IMR-90 (cell line): Measurements from ENCODE around the gene CNOT3. TPM values are rescaled to one million over a fixed set of nuclear protein-coding genes. Genes with fewer than 3 reads are reported as not detected.

ENCODE experiments used
- ATAC-seq: fragments of 200-7000 bp; cut with Tn5 transposase; 2 replicates; pipeline ENCODE4 v1.9.1; 2020; ENCODE audit warnings: low read depth, mild to moderate bottlenecking, moderate library complexity
- BruUV-seq: library from RNA; stranded (reverse); fragments of 400-500 nt; replicated peaks from 2 replicates; lab custom pipeline; 2021; lab: Mats Ljungman, UMichigan
- CTCF ChIA-PET: fragments of 300-600 bp; formaldehyde crosslinking; extraction: SDS; loops from one replicate; lab custom pipeline; 2021; ENCODE audit warnings: antibody characterized with exemption; lab: Yijun Ruan, JAX
- POLR2A ChIA-PET: fragments of 300-600 bp; sonication (Branson Sonifier 250); formaldehyde crosslinking; loops from one replicate; lab custom pipeline; 2022; ENCODE audit warnings: antibody characterized with exemption; ENCODE audit not compliant: unreplicated experiment; lab: Charles Lee
- DNase-seq: peaks from one replicate; pipeline ENCODE4 v3.0.0; 2013
- H2AFZ ChIP-seq: replicated peaks from 2 replicates; pipeline ENCODE3; 2013; ENCODE audit warnings: low read length, mild to moderate bottlenecking; ENCODE audit not compliant: poor library complexity
- H2AK5ac ChIP-seq: 2 replicates; pipeline ENCODE4 v1.6.1; 2013; ENCODE audit warnings: low read depth, low read length, inconsistent platforms
- H2AK9ac ChIP-seq: replicated peaks from 2 replicates; pipeline ENCODE3; 2013; ENCODE audit warnings: mild to moderate bottlenecking, low read depth, low read length, moderate library complexity; ENCODE audit not compliant: poor library complexity
- H2BK120ac ChIP-seq: 2 replicates; pipeline ENCODE4 v1.6.1; 2013; ENCODE audit warnings: low read depth, low read length, inconsistent platforms
- H2BK15ac ChIP-seq: 3 replicates; pipeline ENCODE4 v1.6.1; 2013; ENCODE audit warnings: low read depth, low read length, inconsistent platforms
- H2BK20ac ChIP-seq: 2 replicates; pipeline ENCODE4 v1.6.1; 2013; ENCODE audit warnings: low read depth, mild to moderate bottlenecking, inconsistent platforms, low read length, moderate library complexity
- H2BK5ac ChIP-seq: 2 replicates; pipeline ENCODE4 v1.6.1; 2013; ENCODE audit warnings: mild to moderate bottlenecking, low read depth, low read length, inconsistent platforms; ENCODE audit not compliant: poor library complexity, severe bottlenecking
- H3K14ac ChIP-seq: replicated peaks from 2 replicates; pipeline ENCODE4 v1.6.1; 2013; ENCODE audit warnings: low read depth, low read length, inconsistent platforms
- H3K18ac ChIP-seq: 2 replicates; pipeline ENCODE4 v1.6.1; 2013; ENCODE audit warnings: low read depth, low read length, control low read depth
- H3K23ac ChIP-seq: 2 replicates; pipeline ENCODE4 v1.6.1; 2013; ENCODE audit warnings: low read depth, low read length, inconsistent platforms
- H3K27ac ChIP-seq: 2 replicates; pipeline ENCODE4 v1.5.1; 2013; ENCODE audit warnings: mild to moderate bottlenecking, control low read depth, low read length; ENCODE audit not compliant: insufficient read depth
- H3K27me3 ChIP-seq: 2 replicates; pipeline ENCODE4 v1.6.1; 2013; ENCODE audit warnings: low read length; ENCODE audit not compliant: control insufficient read depth, insufficient read depth
- H3K36me3 ChIP-seq: 2 replicates; pipeline ENCODE4 v1.6.1; 2013; ENCODE audit warnings: low read length, mixed read lengths; ENCODE audit not compliant: control insufficient read depth, insufficient read depth
- H3K4ac ChIP-seq: 2 replicates; pipeline ENCODE4 v1.6.1; 2013; ENCODE audit warnings: low read depth, low read length, inconsistent platforms
- H3K4me1 ChIP-seq: 2 replicates; pipeline ENCODE4 v1.6.1; 2013; ENCODE audit warnings: low read length, mixed read lengths; ENCODE audit not compliant: control insufficient read depth, insufficient read depth
- H3K4me2 ChIP-seq: 2 replicates; pipeline ENCODE4 v1.6.1; 2013; ENCODE audit warnings: low read depth, mild to moderate bottlenecking, control low read depth, low read length, moderate library complexity
- H3K4me3 ChIP-seq: 2 replicates; pipeline ENCODE4 v1.5.1; 2013; ENCODE audit warnings: low read depth, mild to moderate bottlenecking, control low read depth, low read length, moderate library complexity; ENCODE audit not compliant: insufficient read depth
- H3K56ac ChIP-seq: 2 replicates; pipeline ENCODE4 v1.6.1; 2013; ENCODE audit warnings: low read length, inconsistent platforms; ENCODE audit not compliant: insufficient read depth; ENCODE audit errors: extremely low read depth
- H3K79me1 ChIP-seq, 2 experiments: 2 replicates each; pipeline ENCODE4 v1.6.1; 2013; ENCODE audit warnings: low read length in 2 of 2, inconsistent platforms in 1 of 2, low read depth in 1 of 2
- H3K9ac ChIP-seq: 2 replicates; pipeline ENCODE4 v1.6.1; 2013; ENCODE audit warnings: low read depth, low read length, control low read depth
- H3K9me1 ChIP-seq: 2 replicates; pipeline ENCODE4 v1.6.1; 2013; ENCODE audit warnings: low read length, inconsistent platforms; ENCODE audit not compliant: insufficient read depth
- H3K9me3 ChIP-seq: 2 replicates; pipeline ENCODE4 v1.6.1; 2013; ENCODE audit warnings: low read length; ENCODE audit not compliant: control insufficient read depth, insufficient read depth
- H4K20me1 ChIP-seq: 2 replicates; pipeline ENCODE4 v1.6.1; 2013; ENCODE audit warnings: low read length, inconsistent platforms; ENCODE audit not compliant: insufficient read depth
- H4K5ac ChIP-seq: 2 replicates; pipeline ENCODE4 v1.6.1; 2013; ENCODE audit warnings: mild to moderate bottlenecking, low read depth, low read length, control low read depth
- H4K8ac ChIP-seq, 2 experiments: 2 replicates each; pipeline ENCODE4 v1.6.1; 2013; ENCODE audit warnings: low read depth in 2 of 2, low read length in 2 of 2, control low read depth in 1 of 2, inconsistent platforms in 1 of 2
- H4K91ac ChIP-seq: 2 replicates; pipeline ENCODE4 v1.6.1; 2013; ENCODE audit warnings: low read depth, low read length, inconsistent platforms; ENCODE audit not compliant: insufficient read depth
- BHLHE40 ChIP-seq: fragments of 150-350 bp; IDR thresholded peaks from 2 replicates; pipeline ENCODE4 v1.6.1; 2016; ENCODE audit warnings: mild to moderate bottlenecking, low read depth, low read length
- CEBPB ChIP-seq: IDR thresholded peaks from 2 replicates; pipeline ENCODE4 v1.6.1; 2012; ENCODE audit warnings: low read depth, low read length, improper control_type of control experiment
- MAZ ChIP-seq: IDR thresholded peaks from 2 replicates; pipeline ENCODE4 v1.6.1; 2012; ENCODE audit warnings: low read depth, mild to moderate bottlenecking, low read length, improper control_type of control experiment, moderate library complexity, borderline replicate concordance
- RAD21 ChIP-seq: IDR thresholded peaks from 2 replicates; pipeline ENCODE4 v1.6.1; 2012; ENCODE audit warnings: low read length, improper control_type of control experiment
- RCOR1 ChIP-seq: IDR thresholded peaks from 2 replicates; pipeline ENCODE4 v1.6.1; 2012; ENCODE audit warnings: mild to moderate bottlenecking, low read length, improper control_type of control experiment; ENCODE audit not compliant: insufficient replicate concordance
- SMC3 ChIP-seq: fragments of 150-350 bp; IDR thresholded peaks from 2 replicates; pipeline ENCODE4 v1.6.1; 2016; ENCODE audit warnings: low read depth, mild to moderate bottlenecking, antibody characterized with exemption, low read length, moderate library complexity
- WGBS, 2 experiments: methylation state at CpG; one replicate each; pipeline versions ENCODE4 v1.1.5 to v1.1.7; 2013; ENCODE audit warnings: missing lambda C conversion rate in 2 of 2; ENCODE audit not compliant: insufficient read length in 1 of 2; ENCODE audit errors: extremely low coverage in 2 of 2; 5-methylcytosine and 5-hydroxymethylcytosine counted together
- dilution Hi-C: fragments of 300-500 bp; cut with HindIII; formaldehyde crosslinking; loops from one replicate; pipeline ENCODE4 v1.14.3; 2018; ENCODE audit warnings: low sequenced_read_pairs; ENCODE audit not compliant: unreplicated experiment
- in situ Hi-C: fragments of 300-500 bp; cut with MboI; formaldehyde crosslinking; loops from 3 replicates; pipeline ENCODE4 v1.14.3; 2019; ENCODE audit warnings: low sequenced_read_pairs, inconsistent platforms, mixed read lengths
- intact Hi-C: fragments of 100-400 bp; cut with micrococcal nuclease; formaldehyde crosslinking; loops from 2 replicates; pipeline ENCODE4 v1.10.0; 2022
- polyA plus RNA-seq, 3 experiments: library from polyadenylated mRNA; depleted of rRNA; stranded (reverse); fragments of >200 nt; gene quantifications; 2 replicates each; pipeline ENCODE4 v1.2.3, GENCODE V29; 2012; ENCODE audit warnings: low replicate concordance in 1 of 3
- total RNA-seq: library from RNA; depleted of rRNA; stranded (reverse); fragments of >200 nt; gene quantifications from 2 replicates; pipeline ENCODE4 v1.2.3, GENCODE V29; 2012

CNOT3 gene
- total and polyA plus RNA-seq, 2 of the 4 experiments (the other 2 are of a cell fraction), result 5.4 to 26.7 TPM

DNA sequence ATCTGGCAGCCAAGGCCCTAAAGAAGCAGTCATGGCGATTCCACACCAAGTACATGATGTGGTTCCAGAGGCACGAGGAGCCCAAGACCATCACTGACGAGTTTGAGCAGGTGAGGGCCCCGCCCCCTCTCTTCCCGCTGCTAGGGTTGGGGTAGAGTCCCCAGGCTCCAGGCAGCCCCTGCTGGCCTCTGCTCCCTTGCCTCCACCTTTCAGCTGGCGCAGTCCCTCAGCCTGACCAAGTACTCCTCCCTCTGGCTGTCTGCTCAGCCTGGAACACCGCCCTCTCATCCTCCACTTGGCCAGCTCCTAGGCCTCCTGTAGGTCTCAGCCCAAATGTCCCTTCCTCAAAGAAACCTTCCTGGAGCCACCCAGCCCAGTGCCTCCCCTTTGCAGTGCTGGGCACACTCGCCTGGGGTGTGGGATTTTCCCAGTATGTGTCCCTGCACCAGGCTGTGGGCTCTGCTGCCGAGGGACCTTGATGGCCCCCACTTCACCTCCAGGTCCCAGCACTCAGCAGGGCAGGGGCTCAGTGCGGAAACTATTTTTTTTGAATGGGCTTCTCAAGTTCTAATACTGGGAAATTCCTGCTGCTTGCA lies 16.3 kb downstream of the CNOT3 start:
- Histone ChIP-seq H3K9me1 (no peaks in the 10 kb centered on the region; the same call in 1 of the 2 replicates), H3K27me3 (no peaks in the 10 kb centered on the region), H3K56ac (no peak overlapping the region), H3K9ac (no peak overlapping the region), H4K91ac (no peak overlapping the region), H4K5ac (no peak overlapping the region), H2BK5ac (no peak overlapping the region), H4K8ac (no peak overlapping the region), H3K4me1 (peaks cover 6% of the 10 kb centered on the region), H2BK120ac (no peak overlapping the region), H3K36me3 (peaks cover 70% of the 10 kb centered on the region), H3K4me2 (no peak overlapping the region), H3K18ac (no peak overlapping the region), H2BK15ac (no peak overlapping the region), H2AK9ac (no peak overlapping the region), H3K27ac (no peak overlapping the region), H3K14ac (no peak overlapping the region), H2AK5ac (no peak overlapping the region), H3K4me3 (no peak overlapping the region), H3K9me3 (no peaks in the 10 kb centered on the region), H2AFZ (no peak overlapping the region), H3K23ac (no peak overlapping the region), H2BK20ac (no peak overlapping the region), H3K4ac (no peak overlapping the region), H4K20me1 (peaks cover 7% of the 10 kb centered on the region; the same call in 1 of the 2 replicates), H3K79me1 (peaks cover 7 to 27% of the 10 kb centered on the region in 2 experiments; a peak in 3 of 4 replicates)
- ChIA-PET CTCF (no interaction called here), POLR2A (no interaction called here)
- no TSS peak for BruUV-seq
- dilution Hi-C loops (no loop called here), intact Hi-C loops (no loop called here), in situ Hi-C loops (no loop called here)
- TF ChIP-seq RCOR1 (no peak), RAD21 (no peak), CEBPB (no peak), MAZ (no peak), SMC3 (no peak), BHLHE40 (no peak)
- 90% methylated on average over 4 of the region's 10 CpGs; no CpG with 5 or more reads in 1 of the 2 experiments for WGBS, 2 experiments
- no peak for DNase-seq
- no peak for ATAC-seq
